ENCODE measurements around the gene SMIM27. TPM values are rescaled to one million over a fixed set of nuclear protein-coding genes. Genes with fewer than 3 reads are reported as not detected.
A peak's percentile ranks its signal among the peaks of the same experiment; 100 is the strongest.
"Not testable (repeated sequence)": the region's sequence is repeated elsewhere in the genome, so short reads cannot be mapped to it uniquely, and the experiment has no call there.

SMIM27 gene
- total RNA-seq, 1 donor from 2014 or later = 8.8 TPM

DNA sequence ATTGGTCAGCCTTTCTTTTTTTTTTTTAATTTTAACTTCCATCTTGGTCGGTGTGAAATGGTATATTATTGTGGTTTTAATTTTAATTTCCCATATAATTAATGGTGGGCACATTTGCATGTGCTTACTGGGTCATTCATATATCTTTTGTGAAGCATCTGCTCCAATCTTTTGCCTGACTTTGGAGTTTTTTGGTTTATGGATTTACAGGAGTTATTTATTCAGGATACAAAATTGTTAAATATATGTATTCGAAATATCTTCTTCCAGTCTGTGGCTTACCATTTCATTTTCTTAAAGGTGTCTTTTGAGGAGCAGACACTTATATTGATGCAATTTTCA lies 25.4 kb upstream of the SMIM27 start:
- Histone ChIP-seq H3K9me3 (no peaks in the 10 kb centered on the region), H3K36me3 (no peaks in the 10 kb centered on the region), H3K4me3 (peak overlapping the region; percentile 90), H3K27me3 (no peaks in the 10 kb centered on the region), H3K4me1 (peaks cover 30% of the 10 kb centered on the region), H3K27ac (peak overlapping the region; percentile 88)
- TF ChIP-seq, protein P1, sequence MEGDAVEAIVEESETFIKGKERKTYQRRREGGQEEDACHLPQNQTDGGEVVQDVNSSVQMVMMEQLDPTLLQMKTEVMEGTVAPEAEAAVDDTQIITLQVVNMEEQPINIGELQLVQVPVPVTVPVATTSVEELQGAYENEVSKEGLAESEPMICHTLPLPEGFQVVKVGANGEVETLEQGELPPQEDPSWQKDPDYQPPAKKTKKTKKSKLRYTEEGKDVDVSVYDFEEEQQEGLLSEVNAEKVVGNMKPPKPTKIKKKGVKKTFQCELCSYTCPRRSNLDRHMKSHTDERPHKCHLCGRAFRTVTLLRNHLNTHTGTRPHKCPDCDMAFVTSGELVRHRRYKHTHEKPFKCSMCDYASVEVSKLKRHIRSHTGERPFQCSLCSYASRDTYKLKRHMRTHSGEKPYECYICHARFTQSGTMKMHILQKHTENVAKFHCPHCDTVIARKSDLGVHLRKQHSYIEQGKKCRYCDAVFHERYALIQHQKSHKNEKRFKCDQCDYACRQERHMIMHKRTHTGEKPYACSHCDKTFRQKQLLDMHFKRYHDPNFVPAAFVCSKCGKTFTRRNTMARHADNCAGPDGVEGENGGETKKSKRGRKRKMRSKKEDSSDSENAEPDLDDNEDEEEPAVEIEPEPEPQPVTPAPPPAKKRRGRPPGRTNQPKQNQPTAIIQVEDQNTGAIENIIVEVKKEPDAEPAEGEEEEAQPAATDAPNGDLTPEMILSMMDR (IDR thresholded peaks at IDR 0.05) = no peak
- intact Hi-C loops (cut with DNase I) = no loop called here
- no peak for ATAC-seq
- no peak for DNase-seq

DNA sequence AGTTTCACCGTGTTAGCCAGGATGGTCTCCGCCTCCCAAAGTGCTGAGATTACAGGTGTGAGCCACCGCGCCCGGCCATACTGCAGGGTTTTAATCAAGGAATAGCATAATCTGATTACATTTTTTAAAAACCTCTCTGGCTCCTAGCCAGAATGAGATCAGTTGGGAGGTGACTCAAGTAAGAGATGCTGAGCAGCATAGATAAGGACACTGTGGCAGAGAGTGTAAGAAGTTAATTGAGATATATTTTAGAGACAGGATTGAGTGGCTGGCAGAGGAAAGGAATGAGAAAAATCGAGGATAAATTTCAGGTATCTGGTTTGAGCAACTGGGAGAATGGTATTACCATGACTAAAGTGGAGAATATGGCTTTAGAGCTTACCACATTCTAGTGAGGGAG lies 18.8 kb upstream of the SMIM27 start:
- Histone ChIP-seq H3K4me3 (no peak overlapping the region), H3K4me1 (no peaks in the 10 kb centered on the region), H3K27me3 (no peaks in the 10 kb centered on the region), H3K9me3 (no peaks in the 10 kb centered on the region), H3K36me3 (peaks cover 6% of the 10 kb centered on the region), H3K27ac (no peak overlapping the region)
- TF ChIP-seq, protein P1 (IDR thresholded peaks at IDR 0.05) = no peak
- intact Hi-C loops (cut with DNase I) = no loop called here
- ATAC-seq (no peak), DNase-seq (no peak)

DNA sequence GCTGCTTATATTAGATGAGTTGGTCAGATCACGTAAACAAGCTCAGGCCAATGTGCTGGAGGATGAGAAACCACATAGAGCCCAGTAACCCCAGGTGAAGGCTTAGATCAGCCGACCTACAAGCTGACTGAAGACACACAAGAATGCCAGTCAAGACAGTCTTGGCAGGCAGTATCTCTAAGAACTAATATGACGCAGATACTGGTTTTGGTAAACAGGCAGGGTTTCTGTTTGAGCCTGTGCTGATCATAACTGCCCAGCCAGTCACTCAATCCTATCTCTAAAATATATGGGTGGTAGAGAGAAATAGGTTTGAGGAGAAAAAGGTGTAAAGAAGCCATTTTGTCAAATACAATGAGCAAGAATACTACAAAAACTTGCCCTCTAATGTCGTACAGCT lies 18.3 kb upstream of the SMIM27 start:
- H3K4me1 ChIP-seq = no peaks in the 10 kb centered on the region
- peaks cover 6% of the 10 kb centered on the region for H3K36me3 ChIP-seq
- H3K27me3 ChIP-seq = no peaks in the 10 kb centered on the region
- H3K9me3 ChIP-seq = no peaks in the 10 kb centered on the region
- TF ChIP-seq, protein P1 (IDR thresholded peaks at IDR 0.05) = no peak
- no peak overlapping the region for H3K4me3 ChIP-seq
- H3K27ac ChIP-seq = no peak overlapping the region
- DNase-seq = no peak
- ATAC-seq = no peak
- intact Hi-C loops (cut with DNase I) = no loop called here

DNA sequence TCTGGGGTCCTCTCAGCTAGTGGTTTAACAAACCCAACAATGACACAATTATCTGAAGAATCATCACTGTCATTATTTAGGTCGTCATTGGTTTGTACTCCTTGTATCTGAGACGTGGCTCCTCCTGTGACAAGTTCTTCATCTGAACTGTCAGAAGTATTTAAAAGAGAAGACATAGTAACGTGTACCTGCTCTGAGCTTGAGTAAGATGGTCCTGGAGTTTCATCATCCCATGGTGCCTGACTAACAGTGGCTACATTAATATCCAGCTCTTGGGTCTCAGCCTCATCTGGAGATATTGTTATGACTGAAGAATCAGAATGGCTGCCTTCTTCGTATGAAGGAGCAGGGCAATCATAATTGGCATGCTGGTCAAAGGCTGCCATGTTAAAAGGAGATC lies 9.1 kb upstream of the SMIM27 start:
- TF ChIP-seq, protein P1 (IDR thresholded peaks at IDR 0.05) = no peak
- Histone ChIP-seq H3K36me3 (peaks cover 37% of the 10 kb centered on the region), H3K4me1 (no peaks in the 10 kb centered on the region), H3K9me3 (no peaks in the 10 kb centered on the region), H3K27ac (no peak overlapping the region), H3K4me3 (no peak overlapping the region), H3K27me3 (no peaks in the 10 kb centered on the region)
- ATAC-seq (no peak), DNase-seq (no peak)
- intact Hi-C loops (cut with DNase I) = no loop called here

DNA sequence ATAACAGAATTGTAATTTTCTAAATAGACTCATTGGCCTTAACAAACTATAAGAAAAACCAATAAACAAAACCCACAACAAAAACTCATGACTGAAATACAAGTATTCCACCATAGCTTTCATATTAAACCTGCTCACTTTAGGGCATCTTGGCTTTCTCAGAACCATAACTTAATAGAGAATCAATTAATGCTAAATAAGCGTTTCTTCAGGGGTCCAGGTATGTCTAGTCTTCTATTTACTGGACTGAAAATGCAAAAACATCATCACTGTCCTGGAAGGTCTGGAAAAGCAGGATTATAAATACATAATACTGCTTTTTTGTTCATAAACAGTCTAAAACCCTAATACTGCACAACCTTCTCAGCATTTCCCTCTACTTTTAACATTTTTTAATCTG lies 6.2 kb upstream of the SMIM27 start:
- ATAC-seq (no peak), DNase-seq (no peak)
- Histone ChIP-seq H3K27ac (no peak overlapping the region), H3K4me1 (peaks cover 15% of the 10 kb centered on the region), H3K9me3 (no peaks in the 10 kb centered on the region), H3K36me3 (peaks cover 37% of the 10 kb centered on the region), H3K27me3 (no peaks in the 10 kb centered on the region), H3K4me3 (no peak overlapping the region)
- intact Hi-C loops (cut with DNase I) = no loop called here
- TF ChIP-seq, protein P1 (IDR thresholded peaks at IDR 0.05) = no peak

DNA sequence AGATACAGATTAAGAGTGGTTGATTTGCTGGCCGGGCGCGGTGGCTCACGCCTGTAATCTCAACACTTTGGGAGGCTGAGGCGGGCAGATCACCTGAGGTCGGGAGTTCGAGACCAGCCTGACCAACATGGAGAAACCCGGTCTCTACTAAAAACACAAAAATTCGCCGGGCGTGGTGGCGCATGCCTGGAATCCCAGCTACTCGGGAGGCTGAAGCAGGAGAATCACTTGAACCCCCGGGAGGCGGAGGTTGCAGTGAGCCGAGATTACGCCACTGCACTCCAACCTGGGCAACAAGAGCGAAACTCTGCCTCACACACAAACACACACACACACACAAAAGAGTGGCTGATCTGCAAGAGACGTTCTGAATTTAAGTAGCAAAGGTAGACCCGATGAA lies 3.9 kb upstream of the SMIM27 start:
- H3K4me3 ChIP-seq; H3K27me3 ChIP-seq; ATAC-seq; intact Hi-C loops (cut with DNase I); H3K27ac ChIP-seq; H3K9me3 ChIP-seq; DNase-seq: not testable (repeated sequence)
- H3K4me1 ChIP-seq = peaks cover 18% of the 10 kb centered on the region
- peaks cover 14% of the 10 kb centered on the region for H3K36me3 ChIP-seq
